HepG2 (cell line): ENCODE results near the gene AFG1L. TPM values are rescaled to one million over a fixed set of nuclear protein-coding genes. Genes with fewer than 3 reads are reported as not detected.

ENCODE experiments used
- CREB1 ChIP-seq, 2 experiments: fragments of 450-650 bp in 1 of 2; IDR thresholded peaks; 2 replicates each; pipeline ENCODE4 v1.6.1; 2016 to 2017; ENCODE audit warnings: control low read depth in 1 of 2, mild to moderate bottlenecking in 1 of 2, missing compliant biosample characterization in 1 of 2, missing genetic modification characterization in 1 of 2
- ELF3 ChIP-seq: IDR thresholded peaks from 2 replicates; pipeline ENCODE4 v1.6.1; 2016; ENCODE audit warnings: missing genetic modification reagents, missing compliant biosample characterization
- EZH2 ChIP-seq: conservative IDR thresholded peaks from 2 replicates; pipeline ENCODE4 v1.6.1; 2012; ENCODE audit warnings: mild to moderate bottlenecking, low read depth, low read length, moderate library complexity
- FOXK1 ChIP-seq: sonication (generic); formaldehyde crosslinking; IDR thresholded peaks from 2 replicates; pipeline ENCODE4 v1.4.0; 2020; ENCODE audit warnings: low read depth, missing genetic modification reagents, borderline replicate concordance
- HNRNPLL ChIP-seq: fragments of 200-400 bp; formaldehyde crosslinking; IDR thresholded peaks from 2 replicates; pipeline ENCODE4 v1.6.1; 2017; ENCODE audit warnings: mild to moderate bottlenecking, low read depth, low read length; ENCODE audit not compliant: poor library complexity, severe bottlenecking
- MED1 ChIP-seq: sonication (generic); formaldehyde crosslinking; IDR thresholded peaks from 2 replicates; pipeline ENCODE4 v1.4.0; 2020; ENCODE audit warnings: missing genetic modification reagents
- PCBP1 ChIP-seq: fragments of 200-400 bp; formaldehyde crosslinking; IDR thresholded peaks from 2 replicates; pipeline ENCODE4 v1.6.1; 2017; ENCODE audit warnings: mild to moderate bottlenecking, low read depth, low read length, borderline replicate concordance
- SPEN ChIP-seq: sonication (generic); formaldehyde crosslinking; IDR thresholded peaks from 2 replicates; pipeline ENCODE4 v1.5.1; 2020; ENCODE audit warnings: low read depth, mild to moderate bottlenecking, missing genetic modification reagents
- TARDBP ChIP-seq: sonication (generic); formaldehyde crosslinking; IDR thresholded peaks from 2 replicates; pipeline ENCODE4 v1.8.0; 2022; ENCODE audit warnings: mild to moderate bottlenecking, missing genetic modification reagents
- TGIF2 ChIP-seq: IDR thresholded peaks from 2 replicates; pipeline ENCODE4 v1.6.1; 2016; ENCODE audit warnings: control low read depth, missing compliant biosample characterization
- ZNF207 ChIP-seq: fragments of 450-650 bp; IDR thresholded peaks from 2 replicates; pipeline ENCODE4 v1.6.1; 2016; ENCODE audit warnings: antibody characterized with exemption, borderline replicate concordance
- ZNF354B ChIP-seq: sonication (generic); formaldehyde crosslinking; IDR thresholded peaks from 2 replicates; pipeline ENCODE4 v1.8.0; 2022; ENCODE audit warnings: mild to moderate bottlenecking, missing genetic modification reagents
- ZNF496 ChIP-seq: sonication (generic); formaldehyde crosslinking; IDR thresholded peaks from 2 replicates; pipeline ENCODE4 v1.8.1; 2023; ENCODE audit warnings: mild to moderate bottlenecking, moderate library complexity, missing genetic modification reagents; ENCODE audit not compliant: insufficient replicate concordance
- ZNF691 ChIP-seq: sonication (generic); formaldehyde crosslinking; IDR thresholded peaks from 2 replicates; pipeline ENCODE4 v1.4.0; 2020; ENCODE audit warnings: missing genetic modification reagents, low read depth, mild to moderate bottlenecking, borderline replicate concordance
- ZNF878 ChIP-seq: sonication (generic); formaldehyde crosslinking; IDR thresholded peaks from 2 replicates; pipeline ENCODE4 v1.8.1; 2023; ENCODE audit warnings: mild to moderate bottlenecking, missing genetic modification reagents, moderate library complexity
- ZSCAN21 ChIP-seq: sonication (generic); formaldehyde crosslinking; IDR thresholded peaks from 2 replicates; pipeline ENCODE4 v1.8.0; 2022; ENCODE audit warnings: mild to moderate bottlenecking, missing genetic modification reagents, moderate library complexity, borderline replicate concordance
- polyA plus RNA-seq, 8 experiments: library from polyadenylated mRNA; depleted of rRNA in 3 of 8; stranded (reverse) in 7 of 8; unstranded in 1 of 8; fragments of >200 nt; fragmentation: Illumina TruSeq in 4 of 8; extraction: Trizol in 4 of 8; gene quantifications; 2 replicates each; pipeline versions ENCODE4 v1.2.1 to v1.2.3, GENCODE V29; 2011 to 2016; ENCODE audit warnings: low read depth in 4 of 8, missing spikeins in 1 of 8, mixed read lengths in 1 of 8; ENCODE audit not compliant: insufficient read depth in 1 of 8
- total RNA-seq, 5 experiments: library from RNA; depleted of rRNA; stranded (reverse); fragments of >200 nt; fragmentation: Illumina TruSeq; extraction: Trizol; gene quantifications; 2 replicates each; pipeline ENCODE4 v1.2.3, GENCODE V29; 2016; ENCODE audit warnings: low read depth in 1 of 5
- TF ChIP-seq, protein P1 (sequence below): sonication (generic); formaldehyde crosslinking; IDR thresholded peaks from 2 replicates; pipeline ENCODE4 v1.8.0; 2022; ENCODE audit warnings: mild to moderate bottlenecking, missing genetic modification reagents; ENCODE audit not compliant: insufficient replicate concordance
- TF ChIP-seq, protein P2 (sequence below): sonication (generic); formaldehyde crosslinking; IDR thresholded peaks from 2 replicates; pipeline ENCODE4 v1.8.1; 2023; ENCODE audit warnings: mild to moderate bottlenecking, moderate library complexity, missing genetic modification reagents
- TF ChIP-seq, protein P3 (sequence below): sonication (generic); formaldehyde crosslinking; IDR thresholded peaks from 2 replicates; pipeline ENCODE4 v1.4.0; 2020; ENCODE audit warnings: mild to moderate bottlenecking, missing genetic modification reagents
- TF ChIP-seq, protein P4 (sequence below): fragments of 450-650 bp; IDR thresholded peaks from 2 replicates; pipeline ENCODE4 v1.6.1; 2016

AFG1L gene
- total and polyA plus RNA-seq, 2 of the 13 experiments (the other 11 are each of a cell fraction or from before 2014, with no cell fraction given), result 3.1 to 14.0 TPM

DNA sequence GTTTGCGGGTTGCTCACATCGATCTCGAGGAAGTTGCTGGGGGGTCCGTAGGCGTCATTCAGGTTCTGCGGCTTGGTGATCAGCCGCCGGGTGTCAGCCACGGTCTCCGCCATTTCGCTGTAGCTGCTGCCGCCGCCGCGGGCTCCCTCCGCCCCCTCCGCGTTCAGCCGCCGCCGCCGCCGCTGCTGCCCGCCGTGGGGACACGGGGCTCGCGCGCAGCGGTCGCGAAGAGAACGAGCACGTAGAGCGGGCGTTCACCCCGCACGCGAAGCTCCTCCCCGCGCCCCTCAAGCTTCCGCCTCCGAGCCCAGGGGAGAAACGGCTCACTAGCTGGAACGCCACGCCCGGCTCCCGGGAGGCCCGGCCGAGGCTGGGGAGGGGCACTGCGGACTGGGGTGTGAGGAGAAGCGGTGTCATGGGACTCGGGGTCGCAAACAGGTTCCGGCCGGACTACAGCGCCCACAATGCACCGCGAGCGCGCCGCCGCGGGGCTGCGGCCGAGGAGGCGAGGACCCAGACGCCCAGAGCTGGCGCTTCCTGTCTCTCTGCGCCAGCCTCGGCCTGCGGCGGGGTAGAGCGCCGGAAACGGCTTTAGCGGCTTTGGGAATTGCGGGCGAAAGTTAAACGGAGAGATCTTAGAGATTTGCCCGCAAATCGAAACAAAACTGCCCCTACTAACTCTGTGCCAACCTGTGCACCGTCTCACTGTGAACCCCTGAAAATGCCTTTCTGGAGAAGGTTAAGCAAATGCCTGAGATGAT is 33.9 kb upstream of the AFG1L start, which contains the start of gene SNX3 (continued):
- TF ChIP-seq TGIF2 (0 out of 2 replicates have a peak, but pooled peaks have one; percentile 6), ZNF878 (no peak), ZSCAN21 (CRISPR knock-in tag) (peak; percentile 40; the same call in 1 of the 2 replicates), EZH2 (no peak), ZNF354B (CRISPR knock-in tag) (0 out of 2 replicates have a peak, but pooled peaks have one; percentile 38), TARDBP (CRISPR knock-in tag) (peak; percentile 82), ZNF691 (CRISPR knock-in tag) (peak; percentile 53; the same call in 1 of the 2 replicates), ZNF207 (no peak), MED1 (CRISPR knock-in tag) (peak; percentile 36; the same call in 1 of the 2 replicates), ELF3 (CRISPR knock-in tag) (peak; percentile 93), FOXK1 (CRISPR knock-in tag) (peak; percentile 74), HNRNPLL (peak; percentile 99), CREB1 (IDR thresholded peaks at IDR 0.05) (peak; percentile 20), CREB1 (CRISPR knock-in tag; IDR thresholded peaks at IDR 0.05) (no peak), PCBP1 (0 out of 2 replicates have a peak, but pooled peaks have one; percentile 63), ZNF496 (CRISPR knock-in tag) (no peak), SPEN (CRISPR knock-in tag) (peak; percentile 87; the same call in 1 of the 2 replicates)
- TF ChIP-seq, protein P1, sequence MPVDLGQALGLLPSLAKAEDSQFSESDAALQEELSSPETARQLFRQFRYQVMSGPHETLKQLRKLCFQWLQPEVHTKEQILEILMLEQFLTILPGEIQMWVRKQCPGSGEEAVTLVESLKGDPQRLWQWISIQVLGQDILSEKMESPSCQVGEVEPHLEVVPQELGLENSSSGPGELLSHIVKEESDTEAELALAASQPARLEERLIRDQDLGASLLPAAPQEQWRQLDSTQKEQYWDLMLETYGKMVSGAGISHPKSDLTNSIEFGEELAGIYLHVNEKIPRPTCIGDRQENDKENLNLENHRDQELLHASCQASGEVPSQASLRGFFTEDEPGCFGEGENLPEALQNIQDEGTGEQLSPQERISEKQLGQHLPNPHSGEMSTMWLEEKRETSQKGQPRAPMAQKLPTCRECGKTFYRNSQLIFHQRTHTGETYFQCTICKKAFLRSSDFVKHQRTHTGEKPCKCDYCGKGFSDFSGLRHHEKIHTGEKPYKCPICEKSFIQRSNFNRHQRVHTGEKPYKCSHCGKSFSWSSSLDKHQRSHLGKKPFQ (CRISPR knock-in tag), result peak; percentile 38
- TF ChIP-seq, protein P2, sequence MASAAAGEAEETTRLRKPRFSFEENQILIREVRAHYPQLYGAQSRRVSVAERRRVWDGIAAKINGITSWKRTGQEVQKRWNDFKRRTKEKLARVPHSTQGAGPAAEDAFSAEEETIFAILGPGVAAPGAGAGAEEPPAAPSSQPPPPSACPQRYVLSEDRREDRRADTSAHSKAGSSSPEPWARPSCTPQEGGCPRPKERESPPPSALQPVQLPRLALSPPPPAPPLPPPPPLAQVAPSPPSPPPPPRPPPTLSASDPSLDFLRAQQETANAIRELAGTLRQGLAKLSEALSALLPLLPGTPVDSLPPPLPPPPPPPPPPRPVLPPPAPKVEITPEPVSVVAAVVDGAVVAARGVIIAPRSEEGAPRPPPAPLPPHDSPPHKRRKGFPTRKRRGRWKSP, result peak; percentile 88
- TF ChIP-seq, protein P3, sequence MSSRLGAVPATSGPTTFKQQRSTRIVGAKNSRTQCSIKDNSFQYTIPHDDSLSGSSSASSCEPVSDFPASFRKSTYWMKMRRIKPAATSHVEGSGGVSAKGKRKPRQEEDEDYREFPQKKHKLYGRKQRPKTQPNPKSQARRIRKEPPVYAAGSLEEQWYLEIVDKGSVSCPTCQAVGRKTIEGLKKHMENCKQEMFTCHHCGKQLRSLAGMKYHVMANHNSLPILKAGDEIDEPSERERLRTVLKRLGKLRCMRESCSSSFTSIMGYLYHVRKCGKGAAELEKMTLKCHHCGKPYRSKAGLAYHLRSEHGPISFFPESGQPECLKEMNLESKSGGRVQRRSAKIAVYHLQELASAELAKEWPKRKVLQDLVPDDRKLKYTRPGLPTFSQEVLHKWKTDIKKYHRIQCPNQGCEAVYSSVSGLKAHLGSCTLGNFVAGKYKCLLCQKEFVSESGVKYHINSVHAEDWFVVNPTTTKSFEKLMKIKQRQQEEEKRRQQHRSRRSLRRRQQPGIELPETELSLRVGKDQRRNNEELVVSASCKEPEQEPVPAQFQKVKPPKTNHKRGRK (CRISPR knock-in tag), result no peak
- TF ChIP-seq, protein P4, sequence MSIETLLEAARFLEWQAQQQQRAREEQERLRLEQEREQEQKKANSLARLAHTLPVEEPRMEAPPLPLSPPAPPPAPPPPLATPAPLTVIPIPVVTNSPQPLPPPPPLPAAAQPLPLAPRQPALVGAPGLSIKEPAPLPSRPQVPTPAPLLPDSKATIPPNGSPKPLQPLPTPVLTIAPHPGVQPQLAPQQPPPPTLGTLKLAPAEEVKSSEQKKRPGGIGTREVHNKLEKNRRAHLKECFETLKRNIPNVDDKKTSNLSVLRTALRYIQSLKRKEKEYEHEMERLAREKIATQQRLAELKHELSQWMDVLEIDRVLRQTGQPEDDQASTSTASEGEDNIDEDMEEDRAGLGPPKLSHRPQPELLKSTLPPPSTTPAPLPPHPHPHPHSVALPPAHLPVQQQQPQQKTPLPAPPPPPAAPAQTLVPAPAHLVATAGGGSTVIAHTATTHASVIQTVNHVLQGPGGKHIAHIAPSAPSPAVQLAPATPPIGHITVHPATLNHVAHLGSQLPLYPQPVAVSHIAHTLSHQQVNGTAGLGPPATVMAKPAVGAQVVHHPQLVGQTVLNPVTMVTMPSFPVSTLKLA, result 0 out of 2 replicates have a peak, but pooled peaks have one; percentile 12
